ENCODE results near the gene BRD8. TPM values are rescaled to one million over a fixed set of nuclear protein-coding genes. Genes with fewer than 3 reads are reported as not detected.
"Not testable (repeated sequence)": the region's sequence is repeated elsewhere in the genome, so short reads cannot be mapped to it uniquely, and the experiment has no call there.

Gene BRD8
- total RNA-seq, 1 experiment from 2014 or later: 80.8 TPM

DNA sequence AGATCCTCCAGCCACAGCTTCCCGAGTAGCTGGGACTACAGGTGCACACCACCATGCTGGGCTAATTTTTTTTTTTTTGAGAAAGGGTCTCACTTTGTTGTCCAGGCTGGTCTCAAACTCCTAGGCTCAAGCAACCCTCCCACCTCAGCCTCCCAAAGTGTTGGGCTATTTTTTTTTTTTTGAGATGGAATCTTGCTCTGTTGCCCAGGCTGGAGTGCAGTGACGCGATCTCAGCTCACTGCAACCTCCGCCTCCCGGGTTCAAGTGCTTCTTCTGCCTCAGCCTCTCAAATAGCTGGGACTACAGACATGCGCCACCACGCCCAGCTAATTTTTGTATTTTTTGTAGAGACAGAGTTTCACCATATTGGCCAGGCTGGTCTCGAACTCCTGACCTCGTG is 22.5 kb downstream of the BRD8 start:
- H3K36me3 ChIP-seq (ENCODE audit: control insufficient read depth in 1 of 2, insufficient read depth in 2 of 2, low read length in 2 of 2): peaks cover 34 to 37% of the 10 kb centered on the region in 2 experiments

DNA sequence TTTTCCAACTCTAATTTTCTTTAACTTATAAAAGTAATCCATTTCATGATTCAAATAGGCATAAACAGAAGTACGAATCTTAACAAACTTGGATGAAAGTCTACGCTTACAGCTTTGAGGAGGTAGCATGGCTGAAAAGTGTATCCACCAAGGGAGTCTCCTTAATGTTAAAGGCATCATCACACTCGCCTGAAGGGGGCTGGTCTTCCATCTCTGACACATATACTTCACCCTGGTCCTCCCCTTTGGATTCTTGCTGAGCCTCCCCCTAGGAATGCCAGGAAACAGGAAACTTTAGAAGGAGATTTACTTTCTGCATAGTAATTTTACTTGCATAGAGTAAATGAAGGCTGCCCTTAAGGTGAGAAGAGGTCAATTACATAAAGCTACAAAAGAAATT is 28.9 kb downstream of the BRD8 start:
- TF ChIP-seq, protein P1, sequence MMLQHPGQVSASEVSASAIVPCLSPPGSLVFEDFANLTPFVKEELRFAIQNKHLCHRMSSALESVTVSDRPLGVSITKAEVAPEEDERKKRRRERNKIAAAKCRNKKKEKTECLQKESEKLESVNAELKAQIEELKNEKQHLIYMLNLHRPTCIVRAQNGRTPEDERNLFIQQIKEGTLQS (IDR thresholded peaks at IDR 0.05): no peak
- TF ChIP-seq POLR2A (IDR thresholded peaks at IDR 0.05; ENCODE audit: borderline replicate concordance, extremely low read depth, insufficient read depth, insufficient read length) (no peak), EZH2phosphoT487 (IDR thresholded peaks at IDR 0.05; ENCODE audit: borderline replicate concordance) (no peak), SRF (IDR thresholded peaks at IDR 0.05; ENCODE audit: low read depth) (no peak), FOSL1 (IDR thresholded peaks at IDR 0.05; ENCODE audit: low read depth) (no peak), RAD21 (IDR thresholded peaks at IDR 0.05; ENCODE audit: low read depth) (no peak), CBX3 (IDR thresholded peaks at IDR 0.05; ENCODE audit: low read depth) (no peak), SP1 (IDR thresholded peaks at IDR 0.05; ENCODE audit: low read depth) (no peak), TCF7L2 (IDR thresholded peaks at IDR 0.05; ENCODE audit: borderline replicate concordance, extremely low read depth, insufficient read depth, insufficient read length) (no peak), ZNF274 (IDR thresholded peaks at IDR 0.05; ENCODE audit: low read depth, low read length) (no peak), ELF1 (IDR thresholded peaks at IDR 0.05; ENCODE audit: borderline replicate concordance, low read depth) (no peak), POLR2AphosphoS5 (IDR thresholded peaks at IDR 0.05; ENCODE audit: low read depth, low read length) (no peak), JUND (IDR thresholded peaks at IDR 0.05) (no peak), SIN3A (IDR thresholded peaks at IDR 0.05; ENCODE audit: low read depth) (no peak), CEBPB (IDR thresholded peaks at IDR 0.05; ENCODE audit: low read depth) (no peak)
- TF ChIP-seq, protein P2, sequence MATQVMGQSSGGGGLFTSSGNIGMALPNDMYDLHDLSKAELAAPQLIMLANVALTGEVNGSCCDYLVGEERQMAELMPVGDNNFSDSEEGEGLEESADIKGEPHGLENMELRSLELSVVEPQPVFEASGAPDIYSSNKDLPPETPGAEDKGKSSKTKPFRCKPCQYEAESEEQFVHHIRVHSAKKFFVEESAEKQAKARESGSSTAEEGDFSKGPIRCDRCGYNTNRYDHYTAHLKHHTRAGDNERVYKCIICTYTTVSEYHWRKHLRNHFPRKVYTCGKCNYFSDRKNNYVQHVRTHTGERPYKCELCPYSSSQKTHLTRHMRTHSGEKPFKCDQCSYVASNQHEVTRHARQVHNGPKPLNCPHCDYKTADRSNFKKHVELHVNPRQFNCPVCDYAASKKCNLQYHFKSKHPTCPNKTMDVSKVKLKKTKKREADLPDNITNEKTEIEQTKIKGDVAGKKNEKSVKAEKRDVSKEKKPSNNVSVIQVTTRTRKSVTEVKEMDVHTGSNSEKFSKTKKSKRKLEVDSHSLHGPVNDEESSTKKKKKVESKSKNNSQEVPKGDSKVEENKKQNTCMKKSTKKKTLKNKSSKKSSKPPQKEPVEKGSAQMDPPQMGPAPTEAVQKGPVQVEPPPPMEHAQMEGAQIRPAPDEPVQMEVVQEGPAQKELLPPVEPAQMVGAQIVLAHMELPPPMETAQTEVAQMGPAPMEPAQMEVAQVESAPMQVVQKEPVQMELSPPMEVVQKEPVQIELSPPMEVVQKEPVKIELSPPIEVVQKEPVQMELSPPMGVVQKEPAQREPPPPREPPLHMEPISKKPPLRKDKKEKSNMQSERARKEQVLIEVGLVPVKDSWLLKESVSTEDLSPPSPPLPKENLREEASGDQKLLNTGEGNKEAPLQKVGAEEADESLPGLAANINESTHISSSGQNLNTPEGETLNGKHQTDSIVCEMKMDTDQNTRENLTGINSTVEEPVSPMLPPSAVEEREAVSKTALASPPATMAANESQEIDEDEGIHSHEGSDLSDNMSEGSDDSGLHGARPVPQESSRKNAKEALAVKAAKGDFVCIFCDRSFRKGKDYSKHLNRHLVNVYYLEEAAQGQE (IDR thresholded peaks at IDR 0.05; ENCODE audit: low read depth): no peak
- TF ChIP-seq, protein P3, sequence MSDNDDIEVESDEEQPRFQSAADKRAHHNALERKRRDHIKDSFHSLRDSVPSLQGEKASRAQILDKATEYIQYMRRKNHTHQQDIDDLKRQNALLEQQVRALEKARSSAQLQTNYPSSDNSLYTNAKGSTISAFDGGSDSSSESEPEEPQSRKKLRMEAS (IDR thresholded peaks at IDR 0.05): no peak
- Histone ChIP-seq H2AFZ (ENCODE audit: low read depth, low read length, poor library complexity, severe bottlenecking) (no peak overlapping the region), H4K20me1 (ENCODE audit: insufficient read depth) (no peaks in the 10 kb centered on the region), H3K27ac (ENCODE audit: low read depth, low read length) (no peak overlapping the region), H3K4me3 (replicated peaks in 1 of 2; ENCODE audit: low read depth in 1 of 2, low read length in 2 of 2) (no peak overlapping the region), H3K4me1 (ENCODE audit: control insufficient read depth in 1 of 2, insufficient read depth in 2 of 2, low read length in 2 of 2) (peaks cover 4 to 19% of the 10 kb centered on the region in 2 experiments; a peak in 3 of 4 replicates), H3K9ac (ENCODE audit: low read length) (no peak overlapping the region), H3K79me2 (ENCODE audit: insufficient read depth, low read length) (no peaks in the 10 kb centered on the region), H3K4me2 (ENCODE audit: low read length) (no peak overlapping the region), H3K9me2 (ENCODE audit: insufficient read depth) (no peaks in the 10 kb centered on the region), H3K9me3 (ENCODE audit: control insufficient read depth in 1 of 2, insufficient read depth in 1 of 2, low read depth in 1 of 2, low read length in 2 of 2) (no peaks in the 10 kb centered on the region), H3K27me3 (ENCODE audit: insufficient read depth, low read length) (no peaks in the 10 kb centered on the region), H3K36me3 (ENCODE audit: control insufficient read depth in 1 of 2, insufficient read depth in 2 of 2, low read length in 2 of 2) (no peaks in the 10 kb centered on the region)
- POLR2A ChIA-PET: no interaction called here
- CTCF ChIA-PET: interaction anchor here (1.5 kb wide), 1 partner anchor 68 kb away, joined by 3 read pairs; no protein-coding TSS in a partner anchor
- DNase-seq (ENCODE audit: low read depth, low spot score) (no peak), ATAC-seq (peak; percentile 71)
- intact Hi-C loops (cut with micrococcal nuclease): no loop called here
- RAD21 ChIA-PET (ENCODE audit: low non-redundant PET in 1 of 2, low total read pairs in 2 of 2, uncharacterized antibody in 2 of 2, unreplicated experiment in 2 of 2): interaction anchor here in 1 of 2 experiments (0.6 kb wide), 1 partner anchor 28 kb away, joined by 3 read pairs; no protein-coding TSS in a partner anchor
- BruUV-seq (replicated peaks): no TSS peak

More for the DNA sequence above, 22.5 kb downstream of the BRD8 start:
- H3K79me2 ChIP-seq (ENCODE audit: insufficient read depth, low read length); BruUV-seq (replicated peaks); H3K9me2 ChIP-seq (ENCODE audit: insufficient read depth); H3K27ac ChIP-seq (ENCODE audit: low read depth, low read length); CTCF ChIA-PET; H3K27me3 ChIP-seq (ENCODE audit: insufficient read depth, low read length); H2AFZ ChIP-seq (ENCODE audit: low read depth, low read length, poor library complexity, severe bottlenecking); H3K4me3 ChIP-seq (replicated peaks in 1 of 2; ENCODE audit: low read depth in 1 of 2, low read length in 2 of 2); H3K9me3 ChIP-seq (ENCODE audit: control insufficient read depth in 1 of 2, insufficient read depth in 1 of 2, low read depth in 1 of 2, low read length in 2 of 2); POLR2A ChIA-PET; H3K9ac ChIP-seq (ENCODE audit: low read length); DNase-seq (ENCODE audit: low read depth, low spot score); RAD21 ChIA-PET (ENCODE audit: low non-redundant PET in 1 of 2, low total read pairs in 2 of 2, uncharacterized antibody in 2 of 2, unreplicated experiment in 2 of 2); H4K20me1 ChIP-seq (ENCODE audit: insufficient read depth); intact Hi-C loops (cut with micrococcal nuclease); ATAC-seq; H3K4me1 ChIP-seq (ENCODE audit: control insufficient read depth in 1 of 2, insufficient read depth in 2 of 2, low read length in 2 of 2); H3K4me2 ChIP-seq (ENCODE audit: low read length): not testable (repeated sequence)
